HG03457 (cell line): ENCODE results near the gene EPOP.

Experiments used
- ATAC-seq: cut with Tn5 transposase; IDR thresholded peaks from one replicate; pipeline ENCODE4 v1.9.1; 2021; ENCODE audit warnings: moderate number of reproducible peaks; ENCODE audit not compliant: unreplicated experiment

The EPOP gene

DNA sequence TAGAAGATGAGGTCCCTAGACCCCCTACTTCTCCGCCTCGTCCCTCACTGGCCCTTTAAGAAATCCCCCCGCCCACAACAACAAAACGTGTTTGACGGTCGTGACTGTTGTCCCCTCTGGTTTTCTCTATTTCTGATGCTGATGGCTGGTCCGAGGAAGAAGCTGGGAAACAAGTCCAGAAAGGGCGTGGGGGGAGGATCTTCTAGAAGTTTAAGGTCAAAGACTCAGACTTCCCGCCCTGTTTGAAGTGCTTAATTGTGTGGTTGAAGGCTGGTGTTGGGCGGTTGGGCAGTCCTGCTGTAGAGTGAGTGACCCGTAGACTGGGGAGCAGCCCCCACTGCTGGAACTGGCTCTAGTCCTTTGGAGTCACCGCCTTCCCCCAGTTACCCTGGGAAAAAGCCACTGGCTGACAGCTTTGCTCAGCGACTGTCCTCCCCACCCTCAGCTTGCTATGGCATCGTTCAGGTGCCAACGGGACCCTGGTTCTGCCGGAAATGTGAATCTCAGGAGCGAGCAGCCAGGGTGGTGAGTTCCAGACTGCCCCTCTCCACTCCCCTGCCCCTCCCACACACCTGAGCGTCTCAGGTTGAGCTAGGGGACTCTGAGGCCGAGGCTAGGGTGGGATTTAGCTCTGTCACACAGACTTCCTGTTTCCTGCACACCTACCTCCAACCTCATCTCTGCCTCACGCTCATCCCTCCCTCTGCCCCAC is 31.9 kb upstream of the EPOP start:
- ATAC-seq: no peak

DNA sequence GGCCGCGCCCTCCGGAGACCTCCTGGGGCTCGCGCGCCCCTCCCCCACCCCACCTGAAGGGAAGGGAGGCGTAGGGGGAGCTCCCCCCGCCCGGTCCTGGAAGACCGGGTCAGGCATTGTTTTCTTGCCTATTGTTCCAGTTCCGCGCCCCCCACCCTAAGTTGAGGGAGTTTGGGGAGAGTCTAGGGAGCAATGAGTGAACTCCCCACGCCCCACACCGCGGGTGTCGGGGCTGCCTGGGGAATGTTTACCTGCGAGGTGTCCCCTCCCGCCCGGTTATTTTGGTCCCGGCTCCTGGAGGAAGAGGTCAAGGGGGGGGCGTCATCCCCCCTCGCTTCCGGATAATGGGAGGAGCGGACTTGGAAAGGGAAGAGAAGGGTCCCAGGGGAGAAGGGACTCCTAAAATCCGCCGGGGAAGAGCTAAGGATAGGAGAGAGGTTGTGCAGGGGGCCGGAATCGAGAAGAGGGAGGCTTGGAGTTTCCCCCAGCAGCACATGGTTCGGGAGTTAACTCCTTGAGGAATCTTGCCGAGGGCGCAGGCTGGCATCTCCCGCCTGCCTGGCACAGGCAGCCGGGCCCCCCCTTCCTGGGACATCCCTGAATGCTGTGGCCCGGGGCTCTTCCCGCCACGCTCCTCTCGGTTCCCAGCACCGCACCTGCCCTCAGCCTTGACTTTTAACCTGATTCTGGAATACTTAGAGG is 31.2 kb upstream of the EPOP start:
- no peak for ATAC-seq

- no peak for ATAC-seq
These were observed 30.7 kb upstream of the EPOP start for GRCh38 chr17:38705523-38705802.

GRCh38 chr17:38704606-38705522 is 30.1 kb upstream of the EPOP start, which contains the start of gene MLLT6:
Gene MLLT6 (plus strand): TSS chr17:38705273. CDS start chr17:38705633, 360 bp downstream.
- ATAC-seq: no peak

DNA sequence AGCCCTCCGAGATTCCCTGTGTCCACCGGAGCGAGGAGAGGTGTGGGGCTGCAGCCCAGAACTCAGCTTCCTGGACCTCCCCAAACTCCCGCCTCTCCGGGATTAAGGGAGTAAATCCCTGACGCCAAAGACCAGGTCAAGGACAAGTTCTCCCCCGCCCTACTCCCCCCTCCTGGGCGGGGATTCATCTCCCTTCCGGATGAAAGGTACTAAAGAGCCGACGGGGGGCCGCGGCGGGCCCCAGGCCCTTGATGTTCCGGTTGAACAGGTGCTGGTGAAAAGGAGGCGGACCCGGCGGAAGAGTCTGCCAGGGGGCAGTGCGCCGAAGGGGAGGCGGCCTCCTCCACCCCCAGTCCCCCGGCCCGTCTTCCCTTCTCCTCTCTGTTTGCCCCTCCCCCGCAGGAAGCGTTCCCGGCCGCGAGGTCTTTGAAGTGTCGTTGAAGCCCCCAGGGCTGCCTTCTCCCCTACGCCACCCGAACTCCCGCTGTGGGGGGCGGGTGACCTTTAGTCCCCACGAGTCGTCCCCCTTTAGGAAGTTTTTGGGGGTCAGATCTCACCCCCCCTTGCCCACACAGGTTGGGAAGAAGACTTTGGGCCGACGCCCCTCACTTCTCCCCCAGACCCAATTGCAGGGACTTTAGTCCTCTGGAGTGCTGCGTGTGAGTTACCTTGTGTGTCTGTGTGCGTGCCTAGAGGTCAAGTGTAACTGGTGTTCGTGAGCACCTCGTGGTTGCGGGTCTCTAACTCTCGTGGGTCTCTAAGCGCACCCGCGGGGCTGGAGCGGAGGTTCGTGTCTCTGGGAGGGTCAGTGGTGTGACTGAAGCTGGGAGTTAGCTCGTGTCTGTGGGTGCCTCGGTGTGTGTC is 29.2 kb upstream of the EPOP start:
- ATAC-seq: no peak

- ATAC-seq: no peak
These were observed 28.4 kb upstream of the EPOP start for GRCh38 chr17:38702916-38703741.

GRCh38 chr17:38702166-38702915 is 27.6 kb upstream of the EPOP start:
- ATAC-seq: no peak

GRCh38 chr17:38701504-38702165 is 26.9 kb upstream of the EPOP start:
- no peak for ATAC-seq

- no peak for ATAC-seq
These were observed 24.0 kb upstream of the EPOP start for GRCh38 chr17:38698760-38699159.

DNA sequence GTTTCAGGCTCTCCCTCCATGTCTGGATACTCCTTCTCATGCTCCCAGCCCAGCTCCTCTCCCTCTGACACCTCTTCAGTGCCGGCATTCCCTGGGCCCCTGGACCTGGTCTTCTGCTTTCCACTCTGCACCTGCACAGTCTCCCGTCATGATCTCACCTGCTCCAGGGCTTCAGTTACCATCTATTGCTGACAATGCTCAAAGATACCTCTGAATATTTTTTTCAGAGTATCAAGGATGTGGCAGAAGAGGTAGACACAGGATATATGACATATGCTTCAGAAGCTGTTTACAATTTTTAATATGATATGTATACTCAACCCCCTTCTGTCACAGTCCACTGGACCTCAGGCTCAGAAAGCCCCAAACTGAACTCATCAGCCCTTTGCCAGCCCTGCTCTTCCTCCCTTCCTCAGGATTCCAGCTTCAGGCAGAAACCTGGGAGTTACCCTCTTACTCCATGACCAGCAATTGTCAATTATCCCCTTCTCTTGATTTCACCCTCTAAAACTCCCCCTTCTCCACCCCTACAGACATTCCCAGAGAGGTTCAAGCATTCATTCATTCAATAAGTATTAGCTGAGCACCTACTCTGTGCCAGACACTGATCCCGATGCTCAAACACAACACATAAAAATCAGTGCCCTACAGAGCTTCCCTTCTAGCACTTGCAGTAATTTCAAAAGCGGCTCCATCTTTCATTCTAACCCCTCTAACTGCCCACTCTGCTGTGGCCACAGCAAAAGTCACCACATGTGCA is 22.5 kb upstream of the EPOP start:
- no peak for ATAC-seq

- no peak for ATAC-seq
These were observed 19.1 kb upstream of the EPOP start for GRCh38 chr17:38693700-38694329.

DNA sequence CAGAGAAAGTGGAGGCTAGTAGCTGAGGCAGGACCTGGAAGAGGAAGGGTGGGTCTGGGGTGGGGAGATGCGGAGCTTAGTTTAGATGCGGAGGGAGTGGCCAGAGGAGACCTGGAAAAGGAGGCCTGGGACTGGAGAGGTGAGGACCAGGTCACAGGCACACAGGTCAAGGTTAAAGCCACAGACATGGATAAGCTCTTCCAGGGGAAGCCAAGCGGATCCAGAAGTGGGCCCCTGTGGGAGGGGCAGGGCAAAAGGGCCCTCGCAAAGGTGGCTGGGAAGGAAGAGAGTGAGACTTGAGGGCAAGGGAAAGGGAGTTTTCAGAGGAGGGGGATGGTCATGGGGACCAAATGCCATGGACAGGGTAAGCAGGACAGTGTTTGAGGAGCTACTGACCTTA is 16.4 kb upstream of the EPOP start:
- no peak for ATAC-seq

DNA sequence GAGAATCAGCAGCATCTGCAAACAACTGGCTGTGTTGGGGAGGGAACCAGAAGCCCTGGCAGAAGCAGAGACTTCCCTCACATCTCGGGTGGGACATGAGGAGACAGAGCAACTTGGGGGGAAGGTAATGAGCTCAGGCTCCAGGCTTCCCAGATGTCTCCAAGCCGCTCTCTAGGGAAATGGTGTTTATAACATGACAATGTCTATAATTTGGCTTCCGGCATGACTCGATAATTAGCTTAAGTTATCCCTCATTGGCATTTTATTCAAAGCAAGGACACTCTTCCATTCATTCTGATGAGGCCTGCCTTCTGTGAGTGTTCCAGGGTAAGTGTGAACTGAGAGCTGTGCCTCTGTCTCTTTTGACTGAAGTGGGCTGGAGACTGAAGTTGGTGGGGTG is 15.6 kb upstream of the EPOP start:
- ATAC-seq: no peak

DNA sequence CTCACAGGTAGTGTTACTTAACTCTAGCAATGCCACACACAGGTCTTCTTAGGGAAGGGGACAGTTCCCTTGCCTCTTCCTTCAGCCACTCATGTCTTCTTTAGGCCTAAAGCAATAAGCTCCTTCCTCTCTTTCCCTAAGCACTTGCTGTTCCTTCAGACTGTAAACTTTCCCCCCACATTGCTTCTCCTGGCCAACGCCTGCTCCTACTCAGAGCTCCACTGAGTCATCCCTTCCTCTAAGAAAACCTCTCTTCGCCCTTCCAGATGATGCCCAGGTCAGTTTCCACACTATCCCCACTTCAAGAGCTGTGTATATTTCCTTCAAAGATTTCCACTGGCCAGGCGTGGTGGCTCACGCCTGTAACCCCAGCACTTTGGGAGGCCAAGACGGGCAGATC is 12.5 kb upstream of the EPOP start:
- no peak for ATAC-seq

DNA sequence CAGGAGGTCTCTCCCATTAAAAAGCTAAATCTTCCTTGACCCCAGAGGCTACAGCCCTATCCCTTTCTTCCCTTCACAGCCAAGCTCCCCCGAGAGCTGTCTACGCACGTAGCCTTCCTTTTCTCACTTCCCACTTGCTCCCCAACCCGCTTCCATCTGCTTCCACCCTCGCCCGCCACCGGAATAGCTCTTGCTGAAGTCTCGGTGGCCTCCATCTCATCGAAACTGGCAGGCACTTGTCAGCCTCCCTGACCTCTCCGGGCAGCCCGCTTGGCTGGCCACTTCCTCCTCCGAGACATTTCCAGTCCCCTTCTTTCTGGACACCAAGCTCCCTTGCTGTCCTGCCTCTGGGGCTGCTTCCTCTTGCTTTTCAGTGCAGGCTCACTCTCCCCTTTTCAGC is 10.7 kb upstream of the EPOP start:
- no peak for ATAC-seq

GRCh38 chr17:38681096-38681495 is 6.3 kb upstream of the EPOP start:
- ATAC-seq: no peak

DNA sequence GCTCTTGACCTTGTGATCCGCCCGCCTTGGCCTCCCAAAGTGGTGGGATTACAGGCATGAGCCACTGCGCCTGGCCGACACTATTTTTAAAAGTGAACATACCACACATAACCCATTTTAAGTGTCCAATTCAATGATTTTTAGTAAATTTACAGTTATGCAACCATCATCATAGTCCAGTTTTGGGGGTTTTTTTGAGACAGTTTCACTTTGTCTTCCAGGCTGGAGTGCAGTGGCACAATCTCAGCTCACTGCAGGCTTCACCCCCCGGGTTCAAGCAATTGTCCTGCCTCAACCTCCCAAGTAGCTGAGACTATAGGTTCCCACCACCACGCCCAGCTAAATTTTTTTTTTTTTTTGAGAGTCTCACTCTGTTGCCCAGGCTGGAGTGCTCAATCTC is 3.1 kb upstream of the EPOP start:
- ATAC-seq: no peak
